ENCODE results near the gene DNAH7.

DNA sequence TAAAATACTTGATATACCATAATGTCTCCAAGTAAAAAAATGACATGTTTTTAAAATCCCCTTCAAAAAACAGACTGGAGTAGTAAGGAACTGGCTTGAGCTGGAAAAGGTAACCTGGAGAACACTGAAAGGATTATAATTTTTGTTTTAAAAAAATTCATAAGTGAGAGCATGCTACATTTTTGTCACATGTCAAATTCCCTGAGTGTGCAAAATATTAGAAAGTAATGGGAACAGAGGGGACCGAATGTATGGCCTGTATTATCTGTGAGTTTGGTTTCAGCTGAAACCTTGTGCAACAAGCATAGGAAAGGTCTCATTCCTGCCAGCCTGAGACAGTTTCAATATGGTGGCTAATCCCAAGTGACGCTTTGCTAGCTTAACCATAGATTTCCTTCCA is 209.1 kb downstream of the DNAH7 start:
- TF ChIP-seq, protein P1, sequence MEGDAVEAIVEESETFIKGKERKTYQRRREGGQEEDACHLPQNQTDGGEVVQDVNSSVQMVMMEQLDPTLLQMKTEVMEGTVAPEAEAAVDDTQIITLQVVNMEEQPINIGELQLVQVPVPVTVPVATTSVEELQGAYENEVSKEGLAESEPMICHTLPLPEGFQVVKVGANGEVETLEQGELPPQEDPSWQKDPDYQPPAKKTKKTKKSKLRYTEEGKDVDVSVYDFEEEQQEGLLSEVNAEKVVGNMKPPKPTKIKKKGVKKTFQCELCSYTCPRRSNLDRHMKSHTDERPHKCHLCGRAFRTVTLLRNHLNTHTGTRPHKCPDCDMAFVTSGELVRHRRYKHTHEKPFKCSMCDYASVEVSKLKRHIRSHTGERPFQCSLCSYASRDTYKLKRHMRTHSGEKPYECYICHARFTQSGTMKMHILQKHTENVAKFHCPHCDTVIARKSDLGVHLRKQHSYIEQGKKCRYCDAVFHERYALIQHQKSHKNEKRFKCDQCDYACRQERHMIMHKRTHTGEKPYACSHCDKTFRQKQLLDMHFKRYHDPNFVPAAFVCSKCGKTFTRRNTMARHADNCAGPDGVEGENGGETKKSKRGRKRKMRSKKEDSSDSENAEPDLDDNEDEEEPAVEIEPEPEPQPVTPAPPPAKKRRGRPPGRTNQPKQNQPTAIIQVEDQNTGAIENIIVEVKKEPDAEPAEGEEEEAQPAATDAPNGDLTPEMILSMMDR (IDR thresholded peaks at IDR 0.05), result no peak
- TF ChIP-seq POLR2A (IDR thresholded peaks at IDR 0.05), result no peak
